HUES64 (cell line): ENCODE data around the gene ME1.
"Not testable (repeated sequence)": the region's sequence is repeated elsewhere in the genome, so short reads cannot be mapped to it uniquely, and the experiment has no call there.

Experiments
- H3K27ac ChIP-seq: 2 replicates; pipeline ENCODE4 v1.7.0; 2013; ENCODE audit warnings: low read depth, low read length, inconsistent platforms
- H3K27me3 ChIP-seq: 2 replicates; pipeline ENCODE4 v1.6.1; 2013; ENCODE audit warnings: mild to moderate bottlenecking, low read length; ENCODE audit not compliant: insufficient read depth
- H3K36me3 ChIP-seq: 2 replicates; pipeline ENCODE4 v1.6.1; 2013; ENCODE audit warnings: mild to moderate bottlenecking, low read length; ENCODE audit not compliant: insufficient read depth
- H3K4me1 ChIP-seq: 2 replicates; pipeline ENCODE4 v1.6.1; 2013; ENCODE audit warnings: mild to moderate bottlenecking, low read length, moderate library complexity; ENCODE audit not compliant: insufficient read depth
- H3K4me3 ChIP-seq: 2 replicates; pipeline ENCODE4 v1.5.1; 2013; ENCODE audit warnings: mild to moderate bottlenecking, low read length, moderate library complexity
- H3K9ac ChIP-seq: 2 replicates; pipeline ENCODE4 v1.6.1; 2013; ENCODE audit warnings: mild to moderate bottlenecking, low read depth, low read length
- H3K9me3 ChIP-seq: 2 replicates; pipeline ENCODE4 v1.6.1; 2013; ENCODE audit warnings: low read depth, low read length; ENCODE audit not compliant: insufficient read depth
- WGBS: fragments of 150-250, 120-280 bp; methylation state at CpG from one replicate; pipeline ENCODE4 v1.1.7; 2013; ENCODE audit warnings: missing lambda C conversion rate; 5-methylcytosine and 5-hydroxymethylcytosine counted together

The ME1 gene

GRCh38 chr6:83303426-83303825 lies 127.4 kb downstream of the ME1 start:
- Histone ChIP-seq H3K36me3 (no peaks in the 10 kb centered on the region), H3K4me3 (no peak overlapping the region), H3K27ac (no peak overlapping the region), H3K4me1 (no peaks in the 10 kb centered on the region), H3K27me3 (no peaks in the 10 kb centered on the region), H3K9ac (no peak overlapping the region), H3K9me3 (no peaks in the 10 kb centered on the region)
- 90% methylated on average over 1 of the region's 1 CpG for WGBS

GRCh38 chr6:83294676-83295075 lies 136.2 kb downstream of the ME1 start:
- WGBS, result 92% methylated on average over 6 of the region's 6 CpGs
- H3K4me1 ChIP-seq, result no peaks in the 10 kb centered on the region

GRCh38 chr6:83292900-83293843 lies 137.7 kb downstream of the ME1 start:
- Histone ChIP-seq H3K4me1 (no peaks in the 10 kb centered on the region), H3K9me3 (no peaks in the 10 kb centered on the region), H3K27me3 (no peaks in the 10 kb centered on the region), H3K4me3 (no peak overlapping the region), H3K27ac (no peak overlapping the region), H3K36me3 (no peaks in the 10 kb centered on the region), H3K9ac (no peak overlapping the region)
- WGBS, result 98% methylated on average over 9 of the region's 9 CpGs

More at GRCh38 chr6:83294676-83295075, 136.2 kb downstream of the ME1 start:
- no peak overlapping the region for H3K27ac ChIP-seq
- H3K9ac ChIP-seq, result no peak overlapping the region
- no peaks in the 10 kb centered on the region for H3K9me3 ChIP-seq
- H3K36me3 ChIP-seq, result no peaks in the 10 kb centered on the region
- no peaks in the 10 kb centered on the region for H3K27me3 ChIP-seq
- no peak overlapping the region for H3K4me3 ChIP-seq

- not testable (repeated sequence) for H3K4me1 ChIP-seq, H3K9ac ChIP-seq, H3K36me3 ChIP-seq, H3K27ac ChIP-seq, H3K27me3 ChIP-seq, H3K9me3 ChIP-seq, H3K4me3 ChIP-seq
- 98% methylated on average over 6 of the region's 6 CpGs for WGBS
Measured at GRCh38 chr6:83287298-83287697, 143.6 kb downstream of the ME1 start.

- H3K27ac ChIP-seq, result no peak overlapping the region
- no peak overlapping the region for H3K4me3 ChIP-seq
- no peaks in the 10 kb centered on the region for H3K36me3 ChIP-seq
- no peaks in the 10 kb centered on the region for H3K9me3 ChIP-seq
- WGBS, result 100% methylated on average over 4 of the region's 4 CpGs
- no peaks in the 10 kb centered on the region for H3K27me3 ChIP-seq
- H3K4me1 ChIP-seq, result no peaks in the 10 kb centered on the region
- no peak overlapping the region for H3K9ac ChIP-seq
Measured at GRCh38 chr6:83285917-83286316, 144.9 kb downstream of the ME1 start.

GRCh38 chr6:83273596-83273995 lies 157.3 kb downstream of the ME1 start:
- no peaks in the 10 kb centered on the region for H3K9me3 ChIP-seq
- no peaks in the 10 kb centered on the region for H3K4me1 ChIP-seq
- no peaks in the 10 kb centered on the region for H3K36me3 ChIP-seq
- H3K9ac ChIP-seq, result no peak overlapping the region
- no peak overlapping the region for H3K4me3 ChIP-seq
- no peaks in the 10 kb centered on the region for H3K27me3 ChIP-seq
- no peak overlapping the region for H3K27ac ChIP-seq
- no CpG with 5 or more reads among the region's 1 CpG for WGBS

GRCh38 chr6:83270971-83271719 lies 159.7 kb downstream of the ME1 start:
- H3K36me3 ChIP-seq, result no peaks in the 10 kb centered on the region
- H3K27ac ChIP-seq, result no peak overlapping the region
- no peak overlapping the region for H3K9ac ChIP-seq
- no peak overlapping the region for H3K4me3 ChIP-seq
- H3K4me1 ChIP-seq, result no peaks in the 10 kb centered on the region
- H3K27me3 ChIP-seq, result no peaks in the 10 kb centered on the region
- 93% methylated on average over 5 of the region's 6 CpGs for WGBS
- no peaks in the 10 kb centered on the region for H3K9me3 ChIP-seq

- no peak overlapping the region for H3K27ac ChIP-seq
- H3K4me3 ChIP-seq, result no peak overlapping the region
- 92% methylated on average over 2 of the region's 2 CpGs for WGBS
- H3K27me3 ChIP-seq, result no peaks in the 10 kb centered on the region
- H3K9ac ChIP-seq, result no peak overlapping the region
- no peaks in the 10 kb centered on the region for H3K36me3 ChIP-seq
- no peaks in the 10 kb centered on the region for H3K4me1 ChIP-seq
- no peaks in the 10 kb centered on the region for H3K9me3 ChIP-seq
Measured at GRCh38 chr6:83265384-83265783, 165.5 kb downstream of the ME1 start.

GRCh38 chr6:83260577-83260976 lies 170.3 kb downstream of the ME1 start:
- H3K9me3 ChIP-seq, result no peaks in the 10 kb centered on the region
- H3K4me1 ChIP-seq, result no peaks in the 10 kb centered on the region
- no peak overlapping the region for H3K4me3 ChIP-seq
- no peak overlapping the region for H3K9ac ChIP-seq
- H3K27ac ChIP-seq, result no peak overlapping the region
- no peaks in the 10 kb centered on the region for H3K36me3 ChIP-seq
- no peaks in the 10 kb centered on the region for H3K27me3 ChIP-seq

- Histone ChIP-seq H3K27me3 (no peaks in the 10 kb centered on the region), H3K27ac (no peak overlapping the region), H3K9me3 (no peaks in the 10 kb centered on the region), H3K9ac (no peak overlapping the region), H3K4me1 (no peaks in the 10 kb centered on the region), H3K4me3 (no peak overlapping the region), H3K36me3 (no peaks in the 10 kb centered on the region)
- 94% methylated on average over 1 of the region's 1 CpG for WGBS
Measured at GRCh38 chr6:83258517-83258916, 172.3 kb downstream of the ME1 start.

- Histone ChIP-seq H3K27me3 (no peaks in the 10 kb centered on the region), H3K9me3 (no peaks in the 10 kb centered on the region), H3K36me3 (no peaks in the 10 kb centered on the region), H3K27ac (no peak overlapping the region), H3K9ac (no peak overlapping the region), H3K4me1 (peaks cover 4% of the 10 kb centered on the region; the same call in 1 of the 2 replicates), H3K4me3 (no peak overlapping the region)
- 97% methylated on average over 3 of the region's 3 CpGs for WGBS
Measured at GRCh38 chr6:83257791-83258190, 173.1 kb downstream of the ME1 start.
